Calu3 (cell line): ENCODE measurements around the gene PXT1. TPM values are rescaled to one million over a fixed set of nuclear protein-coding genes. Genes with fewer than 3 reads are reported as not detected.
"Not testable (repeated sequence)": the region's sequence is repeated elsewhere in the genome, so short reads cannot be mapped to it uniquely, and the experiment has no call there.

Source experiments
- BruUV-seq: library from RNA; stranded (reverse); fragments of 400-500 nt; replicated peaks from 2 replicates; lab custom pipeline; 2021; lab: Mats Ljungman, UMichigan
- CTCF ChIA-PET: fragments of 300-600 bp; sonication (Branson Sonifier 250); formaldehyde crosslinking; loops from one replicate; lab custom pipeline; 2022; ENCODE audit warnings: antibody characterized with exemption; lab: Charles Lee
- DNase-seq: peaks from one replicate; pipeline ENCODE4 v3.0.0; 2022
- H3K27ac Mint-ChIP-seq: one replicate; pipeline ENCODE4 v1.8.0; 2022; ENCODE audit warnings: mixed read lengths; ENCODE audit not compliant: unreplicated experiment
- H3K27me3 Mint-ChIP-seq: one replicate; pipeline ENCODE4 v1.8.0; 2022; ENCODE audit warnings: mixed read lengths; ENCODE audit not compliant: unreplicated experiment
- H3K36me3 Mint-ChIP-seq: one replicate; pipeline ENCODE4 v1.8.0; 2022; ENCODE audit warnings: mild to moderate bottlenecking, moderate library complexity, mixed read lengths; ENCODE audit not compliant: insufficient read depth, unreplicated experiment
- H3K4me1 Mint-ChIP-seq: one replicate; pipeline ENCODE4 v1.8.0; 2022; ENCODE audit warnings: mild to moderate bottlenecking, low read depth, mixed read lengths; ENCODE audit not compliant: unreplicated experiment
- H3K4me3 Mint-ChIP-seq: one replicate; pipeline ENCODE4 v1.8.0; 2022; ENCODE audit warnings: mild to moderate bottlenecking, low read depth, moderate library complexity, mixed read lengths; ENCODE audit not compliant: unreplicated experiment
- H3K9me3 Mint-ChIP-seq: one replicate; pipeline ENCODE4 v1.8.0; 2022; ENCODE audit warnings: low read depth, mixed read lengths; ENCODE audit not compliant: unreplicated experiment
- intact Hi-C: fragments of 100-400 bp; cut with micrococcal nuclease; formaldehyde crosslinking; loops from one replicate; pipeline ENCODE4 v1.10.0; 2022; ENCODE audit not compliant: unreplicated experiment
- total RNA-seq: library from RNA; stranded (reverse); gene quantifications from 2 replicates; pipeline ENCODE4 v1.2.3, GENCODE V29; 2022
- TF ChIP-seq, protein P1 (sequence below): fragments of 200-600 bp; IDR thresholded peaks from one replicate; pipeline ENCODE4 v1.8.0; 2022; ENCODE audit warnings: antibody characterized with exemption; ENCODE audit not compliant: unreplicated experiment

Gene PXT1
- total RNA-seq, 1 experiment from 2014 or later: 0.21 TPM

DNA sequence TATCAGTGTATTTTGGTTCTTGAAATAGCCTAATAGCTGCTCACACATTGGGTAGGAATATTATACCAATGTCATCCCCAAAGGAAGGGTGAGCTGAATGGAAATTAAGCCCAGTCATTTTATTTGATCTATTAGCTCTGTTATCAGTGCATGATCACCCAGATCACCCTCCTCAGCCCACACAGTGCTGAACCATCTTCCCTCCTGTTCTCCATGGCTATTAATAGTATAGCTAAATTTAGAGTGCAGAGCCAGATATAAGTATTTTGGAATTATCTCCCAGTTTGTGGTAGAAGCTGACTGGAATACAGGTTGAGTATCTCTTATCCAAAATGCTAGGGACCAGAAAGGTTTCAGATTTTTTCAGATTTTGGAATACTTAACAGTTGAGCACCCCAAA, 45.6 kb upstream of the PXT1 start:
- CTCF ChIA-PET: interaction anchor here (0.6 kb wide), 1 partner anchor 35 kb away, joined by 5 read pairs; no protein-coding TSS in a partner anchor
- H3K4me3 Mint-ChIP-seq: no peak overlapping the region
- TF ChIP-seq, protein P1, sequence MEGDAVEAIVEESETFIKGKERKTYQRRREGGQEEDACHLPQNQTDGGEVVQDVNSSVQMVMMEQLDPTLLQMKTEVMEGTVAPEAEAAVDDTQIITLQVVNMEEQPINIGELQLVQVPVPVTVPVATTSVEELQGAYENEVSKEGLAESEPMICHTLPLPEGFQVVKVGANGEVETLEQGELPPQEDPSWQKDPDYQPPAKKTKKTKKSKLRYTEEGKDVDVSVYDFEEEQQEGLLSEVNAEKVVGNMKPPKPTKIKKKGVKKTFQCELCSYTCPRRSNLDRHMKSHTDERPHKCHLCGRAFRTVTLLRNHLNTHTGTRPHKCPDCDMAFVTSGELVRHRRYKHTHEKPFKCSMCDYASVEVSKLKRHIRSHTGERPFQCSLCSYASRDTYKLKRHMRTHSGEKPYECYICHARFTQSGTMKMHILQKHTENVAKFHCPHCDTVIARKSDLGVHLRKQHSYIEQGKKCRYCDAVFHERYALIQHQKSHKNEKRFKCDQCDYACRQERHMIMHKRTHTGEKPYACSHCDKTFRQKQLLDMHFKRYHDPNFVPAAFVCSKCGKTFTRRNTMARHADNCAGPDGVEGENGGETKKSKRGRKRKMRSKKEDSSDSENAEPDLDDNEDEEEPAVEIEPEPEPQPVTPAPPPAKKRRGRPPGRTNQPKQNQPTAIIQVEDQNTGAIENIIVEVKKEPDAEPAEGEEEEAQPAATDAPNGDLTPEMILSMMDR: no peak
- H3K27ac Mint-ChIP-seq: no peak overlapping the region
- H3K4me1 Mint-ChIP-seq: no peaks in the 10 kb centered on the region
- no peak for DNase-seq
- no peaks in the 10 kb centered on the region for H3K27me3 Mint-ChIP-seq
- no peaks in the 10 kb centered on the region for H3K9me3 Mint-ChIP-seq
- intact Hi-C loops: no loop called here
- BruUV-seq: no TSS peak
- peaks cover 46% of the 10 kb centered on the region for H3K36me3 Mint-ChIP-seq

DNA sequence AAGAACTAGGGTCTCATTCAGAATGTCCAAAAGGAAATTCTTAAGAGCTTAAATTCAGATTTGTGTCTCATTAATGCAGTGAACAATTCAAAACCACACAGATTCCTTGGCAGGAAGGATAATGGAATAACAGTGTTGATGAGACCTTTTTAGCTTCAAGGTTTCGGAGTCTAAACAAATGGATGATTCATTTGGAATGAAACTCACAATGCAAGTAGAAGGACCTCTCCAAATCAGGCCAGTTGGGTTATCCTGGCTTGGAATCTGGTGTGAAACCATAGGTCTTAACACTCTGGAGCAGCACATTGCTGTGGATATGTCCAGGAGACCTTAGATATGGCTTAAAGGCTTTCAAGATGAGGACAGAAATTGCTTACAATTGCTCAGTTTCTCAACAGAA, 45.0 kb upstream of the PXT1 start:
- no peak for DNase-seq
- intact Hi-C loops: no loop called here
- Mint-ChIP-seq H3K4me1 (no peaks in the 10 kb centered on the region), H3K9me3 (no peaks in the 10 kb centered on the region), H3K36me3 (peaks cover 49% of the 10 kb centered on the region), H3K4me3 (no peak overlapping the region), H3K27ac (no peak overlapping the region), H3K27me3 (no peaks in the 10 kb centered on the region)
- CTCF ChIA-PET: interaction anchor here (0.6 kb wide), 1 partner anchor 35 kb away, joined by 5 read pairs; no protein-coding TSS in a partner anchor
- TF ChIP-seq, protein P1: no peak
- no TSS peak for BruUV-seq

DNA sequence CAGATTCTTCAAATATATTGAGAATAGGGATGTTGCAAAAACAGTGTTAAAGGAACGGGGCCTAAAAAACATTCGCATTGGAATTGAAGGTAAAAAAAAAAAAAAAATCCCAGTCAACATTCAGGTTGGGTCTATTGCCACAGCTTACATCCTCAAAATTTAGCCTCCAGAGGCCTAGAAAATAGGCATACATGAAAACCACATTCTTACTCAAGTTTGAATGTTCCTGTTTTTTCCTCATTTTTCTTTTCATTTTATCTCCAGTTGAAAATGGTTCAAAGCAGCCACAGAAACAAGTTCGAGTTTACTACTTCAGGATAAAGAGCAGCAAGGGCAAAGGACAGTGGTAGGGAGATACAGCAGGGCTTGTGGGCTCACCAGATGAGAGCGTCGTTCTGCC, 42.1 kb upstream of the PXT1 start:
- Mint-ChIP-seq H3K9me3 (no peaks in the 10 kb centered on the region), H3K4me1 (no peaks in the 10 kb centered on the region), H3K4me3 (no peak overlapping the region), H3K27me3 (no peaks in the 10 kb centered on the region), H3K36me3 (peaks cover 52% of the 10 kb centered on the region), H3K27ac (no peak overlapping the region)
- intact Hi-C loops: no loop called here
- DNase-seq: no peak
- CTCF ChIA-PET: no interaction called here
- TF ChIP-seq, protein P1: no peak
- no TSS peak for BruUV-seq

DNA sequence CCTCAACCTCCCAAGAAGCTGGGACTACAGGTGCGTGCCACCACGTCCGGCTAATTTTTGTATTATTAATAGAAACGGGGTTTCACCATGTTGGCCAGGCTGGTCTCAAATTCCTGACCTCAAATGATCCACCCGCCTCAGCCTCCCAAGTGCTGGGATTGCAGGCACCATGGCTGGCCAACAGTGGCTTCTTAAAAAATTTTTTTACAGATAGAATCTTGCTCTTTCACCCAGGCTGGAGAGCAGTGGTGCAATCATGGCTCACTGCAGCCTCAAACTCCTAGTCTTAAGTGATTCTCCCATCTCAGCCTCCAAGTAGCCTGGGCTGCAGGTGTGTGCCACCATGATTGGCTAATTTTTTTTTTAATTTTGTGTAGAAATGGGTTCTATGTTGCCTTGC, 40.7 kb upstream of the PXT1 start:
- H3K4me1 Mint-ChIP-seq, H3K9me3 Mint-ChIP-seq, H3K27ac Mint-ChIP-seq, DNase-seq, H3K4me3 Mint-ChIP-seq, BruUV-seq, H3K27me3 Mint-ChIP-seq, intact Hi-C loops, CTCF ChIA-PET: not testable (repeated sequence)
- H3K36me3 Mint-ChIP-seq: peaks cover 52% of the 10 kb centered on the region

DNA sequence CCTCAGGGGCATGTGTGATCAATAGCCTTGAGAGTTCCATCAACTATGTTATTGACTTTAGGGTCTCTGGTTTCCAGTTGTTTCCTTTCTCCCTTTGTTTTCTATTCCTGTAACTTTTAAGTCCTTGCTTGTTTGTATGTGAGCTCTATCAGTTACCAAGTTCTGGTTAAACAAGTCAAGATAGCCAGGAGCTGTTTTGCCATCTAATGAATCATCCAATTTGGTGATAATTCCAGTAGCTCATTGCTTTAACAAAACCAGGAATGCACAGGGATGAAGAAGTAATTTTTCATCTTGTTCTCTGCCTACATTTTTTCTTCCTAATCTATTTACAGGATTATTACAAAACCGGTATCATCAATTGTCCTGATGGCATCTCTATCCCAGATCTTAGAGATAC, 36.6 kb upstream of the PXT1 start:
- TF ChIP-seq, protein P1: no peak
- Mint-ChIP-seq H3K9me3 (no peaks in the 10 kb centered on the region), H3K4me3 (no peak overlapping the region), H3K27ac (no peak overlapping the region), H3K27me3 (no peaks in the 10 kb centered on the region), H3K4me1 (no peaks in the 10 kb centered on the region), H3K36me3 (peaks cover 34% of the 10 kb centered on the region)
- no peak for DNase-seq
- BruUV-seq: no TSS peak
- intact Hi-C loops: no loop called here
- CTCF ChIA-PET: interaction anchor here (0.6 to 1.1 kb wide), 2 partner anchors 21 to 78 kb away, joined by 3 to 5 read pairs; no protein-coding TSS in a partner anchor
